SK-N-SH treated with all-trans-retinoic acid at 6 μM for 48 hours (cell line): ENCODE measurements around the gene ATF1.
"Not testable (repeated sequence)": the region's sequence is repeated elsewhere in the genome, so short reads cannot be mapped to it uniquely, and the experiment has no call there.

Source experiments
- ARNTL ChIP-seq: fragments of 450-650 bp; formaldehyde crosslinking; IDR thresholded peaks from 2 replicates; pipeline ENCODE4 v1.5.0; 2020; ENCODE audit warnings: low read depth, mild to moderate bottlenecking, moderate library complexity, borderline replicate concordance
- CREB5 ChIP-seq: fragments of 250-450 bp; sonication (Bioruptor Pico); IDR thresholded peaks from 2 replicates; pipeline ENCODE4 v1.5.1; 2020; ENCODE audit warnings: low read depth, mild to moderate bottlenecking, moderate library complexity
- ESRRG ChIP-seq: fragments of 250-450 bp; sonication (Bioruptor Pico); IDR thresholded peaks from 2 replicates; pipeline ENCODE4 v1.6.1; 2021; ENCODE audit warnings: mild to moderate bottlenecking
- PATZ1 ChIP-seq: fragments of 250-450 bp; sonication (Bioruptor Pico); IDR thresholded peaks from 2 replicates; pipeline ENCODE4 v1.8.0; 2020; ENCODE audit warnings: mild to moderate bottlenecking, moderate library complexity, borderline replicate concordance
- POU6F1 ChIP-seq: fragments of 250-450 bp; sonication (Bioruptor Pico); IDR thresholded peaks from 2 replicates; pipeline ENCODE4 v1.8.0; 2021; ENCODE audit warnings: low read depth, mild to moderate bottlenecking, moderate library complexity, borderline replicate concordance
- SNAI2 ChIP-seq: fragments of 250-450 bp; sonication (Bioruptor Pico); IDR thresholded peaks from 2 replicates; pipeline ENCODE4 v1.5.0; 2020; ENCODE audit warnings: mild to moderate bottlenecking, moderate library complexity
- ZFP3 ChIP-seq: fragments of 250-450 bp; sonication (Bioruptor Pico); IDR thresholded peaks from 2 replicates; pipeline ENCODE4 v1.5.0; 2020; ENCODE audit warnings: mild to moderate bottlenecking, moderate library complexity
- ZNF70 ChIP-seq: fragments of 450-650 bp; formaldehyde crosslinking; IDR thresholded peaks from 2 replicates; pipeline ENCODE4 v1.5.0; 2020; ENCODE audit warnings: mild to moderate bottlenecking, moderate library complexity

GRCh38 chr12:50833801-50834200 is 69.9 kb downstream of the ATF1 start:
- TF ChIP-seq ZFP3; ZNF70 (CRISPR knock-in tag); POU6F1; ESRRG (CRISPR knock-in tag); CREB5; ARNTL; SNAI2 (CRISPR knock-in tag); PATZ1 (CRISPR knock-in tag): not testable (repeated sequence)
